Glomerular visceral epithelial cell (primary cell): ENCODE data around the gene RNASE2.
"Not testable (repeated sequence)": the region's sequence is repeated elsewhere in the genome, so short reads cannot be mapped to it uniquely, and the experiment has no call there.

Experiments used
- DNase-seq: peaks from one replicate; pipeline ENCODE4 v3.0.0-alpha.2; 2016; ENCODE audit errors: extremely low spot score

The RNASE2 gene

GRCh38 chr14:20954736-20955537, at the start of gene RNASE2:
TSS of gene RNASE2 (plus strand) at chr14:20955487. CDS start at chr14:20955772, 285 bp downstream.
- not testable (repeated sequence) for DNase-seq

- DNase-seq, result no peak
These were observed 49.6 kb upstream of the RNASE2 start for GRCh38 chr14:20905676-20906075.

DNA sequence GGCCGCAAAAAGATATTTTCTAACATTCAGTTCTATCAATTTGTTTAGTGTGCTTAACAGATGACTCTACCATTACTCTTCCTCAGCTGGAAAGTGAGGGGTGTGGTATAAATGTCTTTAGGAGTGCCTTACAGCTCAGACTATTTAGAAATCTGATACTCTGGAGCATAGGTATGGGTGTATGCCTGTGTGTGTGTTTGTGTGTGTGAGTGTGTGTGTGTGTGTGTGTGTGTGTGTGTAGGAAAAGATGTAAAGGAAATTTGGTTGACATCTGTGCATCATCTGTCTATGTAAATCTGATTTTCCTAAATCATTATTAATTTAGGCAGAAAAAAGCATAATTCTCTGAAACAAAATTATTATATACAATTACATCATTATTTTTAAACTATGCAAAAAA, 48.1 kb upstream of the RNASE2 start:
- no peak for DNase-seq

DNA sequence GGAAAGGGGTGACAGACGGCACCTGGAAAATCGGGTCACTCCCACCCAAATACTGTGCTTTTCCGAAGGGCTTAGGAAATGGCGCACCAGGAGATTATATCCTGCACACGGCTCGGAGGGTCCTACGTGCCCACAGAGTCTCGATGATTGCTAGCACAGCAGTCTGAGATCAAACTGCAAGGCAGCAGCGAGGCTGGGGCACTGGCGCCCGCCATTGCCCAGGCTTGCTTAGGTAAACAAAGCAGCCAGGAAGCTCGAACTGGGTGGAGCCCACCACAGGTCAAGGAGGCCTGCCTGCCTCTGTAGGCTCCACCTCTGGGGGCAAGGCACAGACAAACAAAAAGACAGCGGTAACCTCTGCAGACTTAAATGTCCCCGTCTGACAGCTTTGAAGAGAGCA, 44.5 kb upstream of the RNASE2 start:
- not testable (repeated sequence) for DNase-seq

GRCh38 chr14:20919038-20919756, 36.1 kb upstream of the RNASE2 start:
- not testable (repeated sequence) for DNase-seq

DNA sequence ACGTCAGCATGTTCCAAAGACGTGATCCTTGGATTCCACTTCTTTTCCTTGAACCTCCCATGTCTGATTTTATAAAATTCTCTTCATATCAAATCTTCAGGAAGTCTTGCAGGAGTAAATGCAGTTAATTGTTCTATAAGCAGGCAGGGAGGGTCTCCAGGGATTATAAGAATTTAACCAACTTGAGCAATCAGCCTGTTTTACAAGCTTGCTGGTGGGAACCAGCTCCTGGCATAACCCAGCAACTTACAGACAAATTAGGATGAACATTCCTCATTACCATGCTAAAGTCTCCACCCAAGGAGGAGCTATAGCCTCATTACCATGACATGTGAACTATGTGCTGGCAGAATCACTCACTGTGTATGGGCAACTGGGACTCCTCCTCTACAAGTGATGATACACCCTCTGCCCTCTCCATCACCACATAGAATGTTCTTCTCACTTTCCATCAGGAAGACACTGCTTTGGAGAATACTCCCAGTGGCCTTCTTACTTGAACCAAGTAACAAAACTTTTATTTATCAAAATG, 31.5 kb upstream of the RNASE2 start:
- not testable (repeated sequence) for DNase-seq

DNA sequence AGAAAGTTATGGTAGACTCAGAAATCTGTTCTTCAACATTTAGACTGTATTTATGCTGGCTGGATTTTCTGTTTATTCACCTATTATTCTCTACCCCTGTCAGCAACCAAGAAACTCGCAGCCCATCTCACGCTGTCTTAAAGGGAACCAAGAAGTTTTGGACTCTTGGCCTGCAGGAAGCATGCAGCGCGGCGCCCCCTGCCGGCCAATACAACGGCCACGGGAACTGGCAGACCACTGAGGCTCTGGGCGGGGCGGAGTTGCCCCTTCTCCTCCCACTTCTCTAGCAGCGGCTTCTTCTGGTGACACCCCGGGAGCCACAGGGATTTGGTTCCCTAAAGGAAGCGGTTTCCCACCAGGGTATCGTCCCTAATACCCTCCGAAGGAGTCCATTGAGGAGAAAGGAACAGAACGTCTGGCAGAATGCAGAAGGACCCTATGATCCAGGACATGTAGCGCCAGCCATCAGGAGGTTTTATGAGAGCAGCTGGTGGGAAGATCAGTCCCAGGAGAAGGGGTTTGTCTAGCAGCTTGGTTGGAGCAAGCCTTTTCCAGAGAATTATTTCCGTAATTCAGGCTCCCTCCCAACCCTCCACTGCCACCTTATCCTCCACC, 21.0 kb upstream of the RNASE2 start:
- DNase-seq, result peak; percentile 5

GRCh38 chr14:20935303-20935984, 19.8 kb upstream of the RNASE2 start:
- no peak for DNase-seq

DNA sequence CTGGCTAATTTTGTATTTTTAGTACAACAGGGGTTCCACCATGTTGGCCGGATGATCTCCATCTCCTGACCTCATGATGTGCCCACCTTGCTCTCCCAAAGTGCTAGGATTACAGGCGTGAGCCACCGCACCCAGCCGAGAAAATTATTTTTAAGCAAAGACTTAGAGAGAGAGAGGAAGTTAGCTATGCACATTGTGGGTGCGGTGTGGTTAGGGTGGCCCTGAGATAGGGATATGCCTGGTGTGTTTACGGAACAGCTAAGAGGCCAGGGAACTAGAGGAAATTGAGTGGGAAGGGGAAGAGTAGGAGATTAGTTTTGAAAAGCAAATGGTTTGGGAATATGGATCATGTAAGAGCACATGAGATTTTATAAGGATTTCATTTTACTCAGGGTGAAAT, 10.1 kb upstream of the RNASE2 start:
- DNase-seq, result not testable (repeated sequence)

DNA sequence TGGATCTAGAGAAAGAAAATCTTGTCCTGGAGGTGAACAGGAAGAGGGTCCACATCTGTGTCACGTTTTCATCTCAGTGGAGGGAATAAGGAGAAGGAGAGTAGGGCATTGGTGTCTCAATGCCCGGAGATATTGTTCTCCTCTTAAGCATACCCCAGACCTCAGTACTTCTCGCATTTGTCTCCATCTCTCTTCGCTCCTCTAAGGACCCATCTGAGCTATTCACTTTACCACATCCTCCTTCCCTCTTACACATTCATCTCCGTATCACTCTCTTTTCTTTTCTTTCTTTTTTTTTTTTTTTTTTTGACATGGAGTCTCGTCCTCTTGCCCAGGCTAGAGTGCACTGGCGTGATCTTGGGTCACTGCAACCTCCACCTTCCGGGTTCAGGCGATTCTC, 8.6 kb upstream of the RNASE2 start:
- DNase-seq, result not testable (repeated sequence)

- not testable (repeated sequence) for DNase-seq
These were observed 219 bp downstream of the RNASE2 start for GRCh38 chr14:20955538-20955873.

DNA sequence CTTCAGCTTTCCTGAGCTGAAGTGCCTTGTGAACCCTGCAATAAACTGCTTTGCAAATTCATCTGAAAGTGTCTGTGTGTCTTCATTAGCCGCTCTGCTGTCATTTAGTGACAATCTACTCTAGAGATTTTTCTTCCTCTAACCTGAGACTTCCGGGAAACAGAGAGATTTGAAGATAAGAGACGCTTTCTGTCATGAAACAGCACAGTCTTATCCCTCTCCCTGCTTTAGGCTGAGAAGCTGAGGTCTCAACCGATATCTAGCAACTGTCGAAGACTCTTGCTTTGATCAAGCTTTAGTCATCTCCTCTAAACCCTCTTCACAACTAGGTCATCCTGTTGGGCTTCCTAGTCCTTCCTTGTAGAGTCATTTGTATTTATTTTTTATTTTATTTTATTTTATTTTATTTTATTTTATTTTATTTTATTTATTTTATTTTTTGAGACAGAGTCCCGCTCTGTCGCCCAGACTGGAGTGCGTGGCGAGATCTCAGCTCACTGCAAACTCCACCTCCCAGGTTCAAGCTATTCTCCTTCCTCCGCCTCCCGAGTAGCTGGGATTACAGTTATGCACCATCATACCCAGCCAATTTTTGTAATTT, 1.2 kb downstream of the RNASE2 start:
- no peak for DNase-seq

GRCh38 chr14:20958946-20959345, 3.7 kb downstream of the RNASE2 start:
- DNase-seq, result not testable (repeated sequence)

GRCh38 chr14:20969336-20969735, 14.0 kb downstream of the RNASE2 start:
- DNase-seq, result no peak

GRCh38 chr14:20970647-20970982, 15.3 kb downstream of the RNASE2 start:
- no peak for DNase-seq

- DNase-seq, result peak; percentile 91
These were observed 15.9 kb downstream of the RNASE2 start for GRCh38 chr14:20970983-20971704.

DNA sequence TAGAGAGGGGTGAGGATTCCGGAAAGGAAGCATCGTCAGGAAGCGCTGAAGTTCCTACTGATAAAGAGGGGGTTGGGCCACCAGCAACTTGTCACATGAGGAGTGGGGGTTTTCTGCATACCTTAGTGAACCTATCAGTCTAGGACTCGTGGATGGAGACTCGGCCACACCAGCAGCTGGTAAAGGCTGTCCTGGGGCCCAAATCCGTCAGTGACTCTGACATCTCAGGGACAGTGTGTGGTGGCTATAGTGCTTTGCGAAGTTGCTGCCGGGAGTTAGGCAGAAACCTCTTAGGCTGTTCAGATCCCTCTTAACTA, 16.4 kb downstream of the RNASE2 start:
- no peak for DNase-seq

DNA sequence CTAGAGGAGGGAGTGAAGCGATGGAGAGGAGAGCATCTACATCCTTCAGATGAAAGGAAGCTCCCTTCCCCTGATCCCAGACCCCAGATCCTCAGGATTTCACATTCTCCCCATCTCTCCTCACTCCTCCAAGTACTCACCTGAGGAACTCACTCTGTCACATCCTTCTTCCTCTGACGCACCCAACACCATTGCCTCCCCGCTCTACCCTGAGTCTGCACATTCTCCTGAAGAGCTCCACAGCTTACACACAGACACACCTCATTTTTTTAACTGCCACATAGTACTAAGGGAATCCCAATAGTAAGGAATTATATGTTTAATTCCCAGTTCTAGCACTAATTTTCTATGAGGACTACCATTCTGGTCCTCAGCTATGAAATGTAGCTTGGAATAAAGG, 18.2 kb downstream of the RNASE2 start:
- DNase-seq, result no peak

GRCh38 chr14:20976291-20976690, 21.0 kb downstream of the RNASE2 start:
- no peak for DNase-seq

DNA sequence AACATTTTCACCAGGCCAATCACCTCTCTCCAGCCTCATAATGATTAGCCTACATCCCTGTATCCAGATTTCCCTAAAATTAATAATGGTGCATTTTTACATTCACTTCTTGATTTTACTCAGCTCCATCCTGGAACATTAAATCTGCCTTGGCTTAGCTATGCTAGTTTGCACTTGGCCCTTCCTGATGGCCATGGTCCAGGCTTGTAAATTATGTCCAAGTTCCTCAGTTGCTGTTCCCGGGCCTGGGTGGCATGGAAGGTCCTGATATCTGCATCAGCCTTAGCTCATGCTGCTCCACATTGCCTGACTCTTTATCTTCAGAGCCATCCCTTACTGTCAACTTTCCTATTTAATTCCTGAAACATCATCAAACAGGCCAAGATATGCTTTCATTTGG, 23.4 kb downstream of the RNASE2 start:
- no peak for DNase-seq

DNA sequence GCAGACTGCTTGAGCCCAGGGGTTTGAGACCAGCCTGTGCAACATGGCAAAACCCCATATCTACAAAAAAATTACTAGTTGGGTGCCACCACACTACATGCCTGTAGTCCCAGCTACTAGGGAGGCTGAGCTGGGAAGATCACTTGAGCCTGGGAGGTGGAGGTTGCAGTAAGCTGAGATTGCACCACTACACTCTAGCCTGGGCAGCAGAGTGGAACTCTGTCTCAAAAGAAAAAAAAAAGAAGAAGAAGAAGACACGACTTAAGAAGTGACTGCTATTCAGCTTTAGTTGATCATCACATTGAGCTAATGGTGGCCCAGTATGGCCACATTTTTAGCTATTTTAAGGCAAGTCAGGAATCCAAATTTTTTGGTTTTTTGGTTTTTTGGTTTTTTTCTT, 25.6 kb downstream of the RNASE2 start:
- DNase-seq, result no peak
